Measurements from ENCODE around the gene EMILIN3.
A peak's percentile ranks its signal among the peaks of the same experiment; 100 is the strongest.

Gene EMILIN3

GRCh38 chr20:41352106-41352505 lies 14.5 kb downstream of the EMILIN3 start:
- ChIA-PET POLR2A (no interaction called here), CTCF (interaction anchor here (0.6 kb wide), 1 partner anchor 76 kb away, joined by 3 read pairs; no protein-coding TSS in a partner anchor)
- peak; percentile 40 for DNase-seq (ENCODE audit: extremely low spot score)
- TF ChIP-seq HDGF (IDR thresholded peaks at IDR 0.05; ENCODE audit: borderline replicate concordance) (no peak), LEF1 (IDR thresholded peaks at IDR 0.05; ENCODE audit: borderline replicate concordance) (no peak), TARDBP (IDR thresholded peaks at IDR 0.05) (no peak), L3MBTL2 (conservative IDR thresholded peaks at IDR 0.05) (no peak), NFRKB (IDR thresholded peaks at IDR 0.05) (no peak), ELF4 (IDR thresholded peaks at IDR 0.05) (no peak)

- CTCF ChIA-PET = interaction anchor here (0.7 to 1.1 kb wide), 3 partner anchors 10 to 1855 kb away, joined by 3 to 5 read pairs (median 3); partner anchors contain the start of gene LPIN3
- POLR2A ChIA-PET = no interaction called here
- TF ChIP-seq ELF4 (IDR thresholded peaks at IDR 0.05) (no peak), ARNT (IDR thresholded peaks at IDR 0.05) (no peak), FOXM1 (IDR thresholded peaks at IDR 0.05; ENCODE audit: borderline replicate concordance) (no peak), L3MBTL2 (conservative IDR thresholded peaks at IDR 0.05) (no peak), TARDBP (IDR thresholded peaks at IDR 0.05) (no peak), HDGF (IDR thresholded peaks at IDR 0.05; ENCODE audit: borderline replicate concordance) (no peak), SP1 (IDR thresholded peaks at IDR 0.05) (no peak), BHLHE40 (IDR thresholded peaks at IDR 0.05; ENCODE audit: borderline replicate concordance) (no peak), CTBP1 (IDR thresholded peaks at IDR 0.05; ENCODE audit: borderline replicate concordance) (no peak), SUZ12 (IDR thresholded peaks at IDR 0.05) (no peak), LEF1 (IDR thresholded peaks at IDR 0.05; ENCODE audit: borderline replicate concordance) (no peak), NFRKB (IDR thresholded peaks at IDR 0.05) (no peak), PKNOX1 (IDR thresholded peaks at IDR 0.05) (no peak), FOXK2 (IDR thresholded peaks at IDR 0.05) (no peak), ZNF384 (IDR thresholded peaks at IDR 0.05) (no peak), FOXA1 (IDR thresholded peaks at IDR 0.05) (no peak)
- DNase-seq (ENCODE audit: extremely low spot score) = no peak
Observed at GRCh38 chr20:41350408-41350962, 16.1 kb downstream of the EMILIN3 start.

GRCh38 chr20:41349943-41350342 lies 16.7 kb downstream of the EMILIN3 start:
- DNase-seq (ENCODE audit: extremely low spot score) = no peak
- CTCF ChIA-PET = interaction anchor here (1.0 to 1.1 kb wide), 2 partner anchors 9 to 10 kb away, joined by 3 to 5 read pairs; partner anchors contain the start of gene LPIN3

GRCh38 chr20:41349266-41349665 lies 17.4 kb downstream of the EMILIN3 start:
- no peak for TF ChIP-seq FOXA1 (IDR thresholded peaks at IDR 0.05)
- TF ChIP-seq FOXM1 (IDR thresholded peaks at IDR 0.05; ENCODE audit: borderline replicate concordance) = no peak
- no peak for TF ChIP-seq ZNF384 (IDR thresholded peaks at IDR 0.05)
- TF ChIP-seq TARDBP (IDR thresholded peaks at IDR 0.05) = no peak
- no peak for TF ChIP-seq ARNT (IDR thresholded peaks at IDR 0.05)
- TF ChIP-seq NFRKB (IDR thresholded peaks at IDR 0.05) = no peak
- TF ChIP-seq CTBP1 (IDR thresholded peaks at IDR 0.05; ENCODE audit: borderline replicate concordance) = no peak
- TF ChIP-seq BHLHE40 (IDR thresholded peaks at IDR 0.05; ENCODE audit: borderline replicate concordance) = no peak
- no peak for TF ChIP-seq PKNOX1 (IDR thresholded peaks at IDR 0.05)
- no peak for TF ChIP-seq SUZ12 (IDR thresholded peaks at IDR 0.05)
- TF ChIP-seq FOXK2 (IDR thresholded peaks at IDR 0.05) = no peak
- TF ChIP-seq LEF1 (IDR thresholded peaks at IDR 0.05; ENCODE audit: borderline replicate concordance) = no peak
- TF ChIP-seq HDGF (IDR thresholded peaks at IDR 0.05; ENCODE audit: borderline replicate concordance) = no peak
- TF ChIP-seq L3MBTL2 (conservative IDR thresholded peaks at IDR 0.05) = no peak
- no peak for TF ChIP-seq ELF4 (IDR thresholded peaks at IDR 0.05)
- TF ChIP-seq SP1 (IDR thresholded peaks at IDR 0.05) = no peak
- DNase-seq (ENCODE audit: extremely low spot score) = no peak
- CTCF ChIA-PET = interaction anchor here (1.0 to 1.1 kb wide), 2 partner anchors 9 to 10 kb away, joined by 3 to 5 read pairs; partner anchors contain the start of gene LPIN3
- POLR2A ChIA-PET = no interaction called here

More at GRCh38 chr20:41349943-41350342, 16.7 kb downstream of the EMILIN3 start:
- POLR2A ChIA-PET = no interaction called here
- TF ChIP-seq SP1 (IDR thresholded peaks at IDR 0.05) = no peak
- TF ChIP-seq FOXM1 (IDR thresholded peaks at IDR 0.05; ENCODE audit: borderline replicate concordance) = no peak
- no peak for TF ChIP-seq CTBP1 (IDR thresholded peaks at IDR 0.05; ENCODE audit: borderline replicate concordance)
- TF ChIP-seq ARNT (IDR thresholded peaks at IDR 0.05) = no peak
- TF ChIP-seq HDGF (IDR thresholded peaks at IDR 0.05; ENCODE audit: borderline replicate concordance) = no peak
- TF ChIP-seq NFRKB (IDR thresholded peaks at IDR 0.05) = no peak
- TF ChIP-seq SUZ12 (IDR thresholded peaks at IDR 0.05) = no peak
- TF ChIP-seq FOXK2 (IDR thresholded peaks at IDR 0.05) = no peak

GRCh38 chr20:41348430-41349172 lies 18.0 kb downstream of the EMILIN3 start:
- no peak for DNase-seq (ENCODE audit: extremely low spot score)
- CTCF ChIA-PET = interaction anchor here (2.0 kb wide), 1 partner anchor 176 kb away, joined by 5 read pairs; no protein-coding TSS in a partner anchor
- POLR2A ChIA-PET = no interaction called here
- TF ChIP-seq CTBP1 (IDR thresholded peaks at IDR 0.05; ENCODE audit: borderline replicate concordance) (no peak), L3MBTL2 (conservative IDR thresholded peaks at IDR 0.05) (no peak), SP1 (IDR thresholded peaks at IDR 0.05) (no peak), LEF1 (IDR thresholded peaks at IDR 0.05; ENCODE audit: borderline replicate concordance) (no peak), ARNT (IDR thresholded peaks at IDR 0.05) (no peak), PKNOX1 (IDR thresholded peaks at IDR 0.05) (no peak), SUZ12 (IDR thresholded peaks at IDR 0.05) (no peak), HDGF (IDR thresholded peaks at IDR 0.05; ENCODE audit: borderline replicate concordance) (no peak), FOXM1 (IDR thresholded peaks at IDR 0.05; ENCODE audit: borderline replicate concordance) (no peak), ZNF384 (IDR thresholded peaks at IDR 0.05) (no peak), BHLHE40 (IDR thresholded peaks at IDR 0.05; ENCODE audit: borderline replicate concordance) (no peak), NFRKB (IDR thresholded peaks at IDR 0.05) (no peak)

Measured in HEK293T (cell line).